GM10266 (cell line): ENCODE results near the gene RIBC2.
"Not testable (repeated sequence)": the region's sequence is repeated elsewhere in the genome, so short reads cannot be mapped to it uniquely, and the experiment has no call there.

ENCODE experiments used
- DNase-seq: peaks from one replicate; pipeline ENCODE4 v3.0.0; 2012; ENCODE audit errors: extremely low spot score
- CTCF ChIP-seq: IDR thresholded peaks from 2 replicates; pipeline ENCODE4 v1.5.1; 2012; ENCODE audit warnings: mild to moderate bottlenecking, low read depth; ENCODE audit not compliant: control insufficient read depth, insufficient read depth; ENCODE audit errors: missing control alignments

The RIBC2 gene

GRCh38 chr22:45456811-45457210 is 43.3 kb downstream of the RIBC2 start:
- TF ChIP-seq CTCF: no peak

GRCh38 chr22:45458532-45458931 is 45.0 kb downstream of the RIBC2 start:
- DNase-seq: no peak
- TF ChIP-seq CTCF: no peak

More at GRCh38 chr22:45456811-45457210, 43.3 kb downstream of the RIBC2 start:
- DNase-seq: no peak

GRCh38 chr22:45459235-45459634 is 45.7 kb downstream of the RIBC2 start:
- TF ChIP-seq CTCF: no peak
- DNase-seq: no peak

GRCh38 chr22:45460288-45461109 is 47.0 kb downstream of the RIBC2 start:
- TF ChIP-seq CTCF: no peak
- no peak for DNase-seq

GRCh38 chr22:45462034-45462655 is 48.7 kb downstream of the RIBC2 start:
- TF ChIP-seq CTCF: peak; percentile 28
- DNase-seq: no peak

GRCh38 chr22:45463691-45464090 is 50.2 kb downstream of the RIBC2 start:
- not testable (repeated sequence) for DNase-seq

- no peak for DNase-seq
- TF ChIP-seq CTCF: no peak
Measured at GRCh38 chr22:45465633-45466032, 52.1 kb downstream of the RIBC2 start.
